NCI-H1930 (cell line): Measurements from ENCODE around the gene CELF5.
"Not testable (repeated sequence)": the region's sequence is repeated elsewhere in the genome, so short reads cannot be mapped to it uniquely, and the experiment has no call there.

ENCODE experiments used
- DNase-seq, 2 experiments: peaks; one replicate each; lab custom pipeline; 2025; lab: John Stamatoyannopoulos, UW

CELF5 gene

DNA sequence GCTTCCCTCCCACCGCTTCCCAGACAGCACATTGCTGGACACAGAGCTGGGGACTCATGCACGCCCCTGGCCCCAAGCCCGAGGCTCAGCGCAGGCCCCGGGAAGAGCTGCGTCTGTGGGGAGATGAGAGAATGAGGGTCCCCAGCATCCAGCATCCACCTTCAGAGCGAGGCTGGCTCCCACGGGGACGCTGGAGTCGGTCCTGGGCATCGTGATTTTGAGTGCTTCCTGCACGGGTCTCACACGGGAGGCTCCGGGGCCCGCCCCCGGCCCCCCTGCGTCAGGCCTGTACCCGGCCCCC lies 34.0 kb upstream of the CELF5 start:
- no peak for DNase-seq

DNA sequence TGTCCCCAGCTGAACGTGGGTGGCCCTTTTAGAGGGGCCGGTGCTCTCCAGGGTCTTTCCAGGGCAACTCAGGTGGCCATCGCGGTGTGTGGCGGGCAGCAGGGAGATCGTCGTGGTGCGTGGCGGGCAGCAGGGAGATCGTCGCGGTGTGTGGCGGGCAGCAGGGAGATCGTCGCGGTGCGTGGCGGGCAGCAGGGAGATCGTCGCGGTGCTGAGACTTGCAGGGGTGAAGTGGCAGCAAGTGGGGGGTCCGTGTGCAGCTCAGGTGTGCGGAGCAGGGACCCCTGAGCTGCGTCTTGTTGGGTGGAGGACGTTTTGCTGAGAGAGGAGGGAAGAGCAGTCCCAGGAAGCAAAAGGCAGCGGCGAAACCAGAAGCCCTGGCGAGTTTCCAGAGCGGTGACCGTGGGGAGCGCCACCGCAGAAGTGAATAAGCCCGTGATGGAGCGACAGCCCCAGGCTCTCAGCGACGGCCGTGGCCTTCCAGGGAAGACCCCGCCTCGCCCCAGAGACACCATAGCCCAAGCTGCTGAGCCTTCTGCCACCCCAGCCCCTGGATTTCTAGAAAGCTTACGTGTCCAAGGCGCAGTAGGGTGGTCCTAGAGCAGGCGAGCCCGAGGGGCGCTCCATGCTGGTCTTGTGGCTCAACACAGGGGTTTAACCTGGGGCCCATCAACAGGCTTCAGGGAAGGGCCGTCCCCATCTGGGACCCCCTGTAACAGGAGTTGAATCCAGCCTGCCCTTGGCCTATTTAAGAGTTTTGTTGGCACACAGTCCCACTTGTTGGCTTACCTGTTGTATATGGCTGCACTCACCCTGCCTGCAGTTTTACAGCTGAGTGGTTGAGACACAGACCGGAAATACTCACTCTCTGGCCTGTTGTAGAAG lies 33.3 kb upstream of the CELF5 start:
- DNase-seq: no peak

DNA sequence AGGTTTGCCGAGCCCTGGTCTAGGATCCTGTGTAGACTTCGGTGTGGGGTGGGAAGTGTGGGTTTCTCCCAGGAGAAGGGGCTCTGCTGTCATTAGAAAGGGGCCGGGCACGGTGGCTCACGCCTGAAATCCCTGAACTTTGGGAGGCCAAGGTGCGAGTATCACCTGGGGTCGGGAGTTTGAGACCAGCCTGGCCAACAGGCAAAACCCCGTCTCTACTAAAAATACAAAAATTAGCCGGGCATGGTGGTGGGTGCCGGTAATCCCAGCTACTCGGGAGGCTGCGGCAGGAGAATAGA lies 32.7 kb upstream of the CELF5 start:
- not testable (repeated sequence) for DNase-seq

DNA sequence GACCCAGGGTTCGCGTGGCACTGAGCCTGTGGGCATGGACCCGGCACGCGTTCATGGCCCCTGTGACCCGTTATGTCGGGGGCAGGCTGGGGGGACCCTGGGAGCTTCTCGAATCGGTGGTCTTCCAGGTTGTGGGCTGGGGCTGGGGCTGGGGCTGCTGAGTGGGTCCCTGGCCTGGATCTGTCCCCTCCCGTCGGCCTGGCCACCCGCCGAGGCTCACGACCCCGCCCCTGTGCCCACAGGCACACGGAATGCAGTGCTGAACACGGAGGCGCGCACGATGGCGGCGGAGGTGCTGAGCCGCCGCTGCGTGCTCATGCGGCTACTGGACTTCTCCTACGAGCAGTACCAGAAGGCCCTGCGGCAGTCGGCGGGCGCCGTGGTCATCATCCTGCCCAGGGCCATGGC lies 32.2 kb upstream of the CELF5 start:
- no peak for DNase-seq

DNA sequence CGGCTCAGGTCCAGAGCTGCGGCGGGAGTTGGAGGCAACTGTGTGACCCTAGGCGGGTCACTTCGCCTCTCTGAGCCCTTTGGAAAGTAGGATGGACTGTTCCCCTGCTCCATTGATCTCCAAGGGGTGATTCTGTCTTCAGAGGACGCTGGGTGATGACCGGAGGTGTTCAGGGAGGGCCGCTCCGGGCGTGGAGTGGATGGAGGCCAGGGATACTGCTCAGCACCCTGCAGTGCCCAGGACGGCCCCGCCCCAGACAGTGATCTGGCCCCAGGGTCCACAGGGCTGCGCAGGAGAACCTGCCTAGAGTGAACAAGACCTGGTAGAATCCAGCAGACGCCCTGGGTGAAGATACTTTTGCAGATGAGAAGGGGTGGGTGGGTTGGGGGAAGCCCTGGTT lies 31.8 kb upstream of the CELF5 start:
- no peak for DNase-seq

DNA sequence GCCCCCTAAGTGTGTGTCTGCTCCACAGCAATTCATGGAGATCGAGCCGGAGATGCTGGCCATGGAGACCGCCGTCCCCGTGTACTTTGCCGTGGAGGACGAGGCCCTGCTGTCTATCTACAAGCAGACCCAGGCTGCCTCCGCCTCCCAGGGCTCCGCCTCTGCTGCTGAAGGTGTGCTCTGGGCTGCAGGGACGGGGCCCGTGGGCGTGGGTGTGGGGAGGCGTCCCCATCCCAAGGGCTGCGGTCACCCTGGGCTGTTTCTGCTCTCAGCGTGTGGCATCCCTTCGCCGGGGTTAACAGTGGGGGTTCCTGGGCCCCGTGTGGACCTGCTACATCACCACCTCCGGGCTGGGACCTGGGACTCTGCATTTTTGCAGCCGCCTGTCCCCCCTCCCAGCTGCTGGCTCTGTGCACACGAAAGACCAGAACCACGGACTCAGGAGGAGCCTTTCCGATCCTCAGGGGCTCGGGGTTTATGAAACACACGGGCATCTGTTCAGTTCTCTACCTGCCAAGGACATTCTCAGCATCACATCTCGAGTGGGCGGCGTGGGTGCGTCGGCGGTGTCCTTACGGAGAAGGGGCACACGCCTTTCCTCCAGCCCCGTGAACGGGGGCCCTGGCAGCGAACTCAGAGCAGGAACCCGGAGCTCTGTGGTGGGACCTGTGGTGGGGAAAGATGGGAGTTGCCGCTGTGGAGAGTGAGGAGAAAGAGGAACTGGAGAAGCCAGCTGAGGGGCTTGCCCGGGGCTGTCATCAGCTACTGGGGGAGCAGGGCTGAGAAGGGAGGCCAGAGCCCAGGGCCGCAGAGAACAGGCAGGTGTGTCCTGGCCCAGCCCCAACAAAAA lies 31.0 kb upstream of the CELF5 start:
- no peak for DNase-seq

DNA sequence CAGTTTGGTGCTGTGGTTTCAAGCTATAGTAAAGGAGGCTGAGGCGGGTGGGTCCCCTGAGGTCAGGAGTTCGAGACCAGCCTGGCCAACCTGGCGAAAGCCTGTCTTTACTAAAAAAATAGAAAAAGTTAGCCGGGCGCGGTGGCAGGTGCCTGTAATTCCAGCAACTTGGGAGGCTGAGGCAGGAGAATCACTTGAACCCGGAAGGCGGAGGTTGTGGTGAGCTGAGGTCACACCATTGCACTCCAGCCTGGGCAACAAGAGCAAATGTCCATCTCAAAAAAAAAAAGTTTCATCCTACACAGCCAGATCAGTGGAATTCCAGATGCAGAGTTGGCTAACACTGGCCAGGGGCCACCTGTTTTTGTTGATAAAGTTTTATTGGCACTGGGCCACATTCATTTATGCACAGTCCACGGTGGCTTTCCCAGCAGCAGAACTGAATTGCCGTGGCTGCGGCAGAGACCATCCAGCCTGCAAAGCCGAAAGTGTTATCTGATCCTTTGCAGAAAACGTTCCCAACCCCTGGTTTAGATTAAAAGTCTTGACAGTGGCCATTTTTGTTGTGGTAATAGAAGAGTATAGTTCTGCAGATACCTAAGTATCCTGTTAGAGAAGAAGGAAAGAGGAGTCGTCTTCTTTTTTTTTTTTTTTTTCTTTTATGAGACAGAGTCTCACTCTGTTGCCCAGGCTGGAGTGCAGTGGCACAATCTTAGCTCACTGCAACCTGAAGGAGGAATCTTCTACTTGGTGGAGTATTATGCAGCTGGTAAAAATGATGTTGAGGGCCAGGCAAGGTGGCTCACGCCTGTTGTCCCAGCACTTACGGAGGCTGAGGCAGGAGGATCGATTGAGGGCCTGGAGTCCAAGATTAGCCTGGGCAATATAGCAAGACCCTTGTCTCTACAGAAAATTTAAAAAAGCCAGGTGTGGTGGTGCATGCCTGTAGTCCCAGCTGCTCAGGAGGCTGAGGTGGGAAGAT lies 30.1 kb upstream of the CELF5 start:
- DNase-seq: no peak

DNA sequence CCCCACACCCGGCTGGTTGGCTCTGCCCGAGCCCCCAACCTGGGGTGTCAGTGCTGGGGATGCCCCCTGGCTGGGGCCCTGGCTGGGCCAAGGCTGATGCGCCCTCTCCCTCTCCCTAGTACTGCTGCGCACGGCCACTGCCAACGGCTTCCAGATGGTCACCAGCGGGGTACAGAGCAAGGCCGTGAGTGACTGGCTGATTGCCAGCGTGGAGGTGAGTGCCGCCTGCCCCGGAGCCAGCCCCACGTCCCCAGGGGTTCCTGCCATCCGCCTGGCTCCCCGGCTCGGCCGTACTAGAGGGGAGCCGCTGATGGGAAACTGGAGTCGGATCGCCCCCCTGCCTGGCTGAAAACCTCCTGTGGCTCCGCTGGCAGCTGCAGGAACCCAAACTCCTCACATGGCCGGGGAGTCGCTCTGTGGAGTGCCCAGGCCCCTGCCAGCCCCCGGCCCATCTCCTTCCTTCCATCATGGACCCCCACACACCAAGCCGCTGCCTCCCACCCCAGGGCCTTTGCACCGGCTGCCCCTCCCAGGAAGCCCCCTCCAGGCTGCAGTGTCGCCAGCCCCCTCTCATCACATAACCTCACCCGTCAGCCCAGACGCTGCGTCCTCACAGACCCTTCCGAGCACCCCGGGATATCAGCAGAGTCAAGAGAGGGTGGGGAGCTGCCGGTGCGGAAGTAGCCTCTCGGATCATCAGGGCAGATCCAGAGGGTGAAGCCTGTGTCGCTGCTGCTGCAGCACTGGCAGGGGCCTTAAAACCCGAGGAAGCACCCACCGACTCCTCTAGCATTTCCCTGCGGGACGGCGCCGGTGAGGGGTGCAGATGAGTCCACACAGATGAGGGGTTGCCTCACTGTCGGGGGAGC lies 28.2 kb upstream of the CELF5 start:
- DNase-seq: no peak

DNA sequence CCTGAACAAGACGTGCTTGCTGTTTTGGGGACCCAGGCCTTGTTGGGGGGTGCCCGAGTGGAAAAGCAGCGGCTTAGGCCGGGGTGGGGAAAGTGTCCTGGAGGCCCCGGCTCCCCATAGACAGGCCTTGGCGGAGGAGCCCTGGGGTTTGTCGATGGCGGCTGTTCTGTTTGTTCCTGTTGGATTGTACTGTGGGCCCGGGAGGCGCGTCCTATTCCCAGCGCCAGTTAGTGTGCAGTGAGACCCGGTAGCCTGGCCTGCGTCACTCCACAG lies 27.6 kb upstream of the CELF5 start:
- DNase-seq: no peak

DNA sequence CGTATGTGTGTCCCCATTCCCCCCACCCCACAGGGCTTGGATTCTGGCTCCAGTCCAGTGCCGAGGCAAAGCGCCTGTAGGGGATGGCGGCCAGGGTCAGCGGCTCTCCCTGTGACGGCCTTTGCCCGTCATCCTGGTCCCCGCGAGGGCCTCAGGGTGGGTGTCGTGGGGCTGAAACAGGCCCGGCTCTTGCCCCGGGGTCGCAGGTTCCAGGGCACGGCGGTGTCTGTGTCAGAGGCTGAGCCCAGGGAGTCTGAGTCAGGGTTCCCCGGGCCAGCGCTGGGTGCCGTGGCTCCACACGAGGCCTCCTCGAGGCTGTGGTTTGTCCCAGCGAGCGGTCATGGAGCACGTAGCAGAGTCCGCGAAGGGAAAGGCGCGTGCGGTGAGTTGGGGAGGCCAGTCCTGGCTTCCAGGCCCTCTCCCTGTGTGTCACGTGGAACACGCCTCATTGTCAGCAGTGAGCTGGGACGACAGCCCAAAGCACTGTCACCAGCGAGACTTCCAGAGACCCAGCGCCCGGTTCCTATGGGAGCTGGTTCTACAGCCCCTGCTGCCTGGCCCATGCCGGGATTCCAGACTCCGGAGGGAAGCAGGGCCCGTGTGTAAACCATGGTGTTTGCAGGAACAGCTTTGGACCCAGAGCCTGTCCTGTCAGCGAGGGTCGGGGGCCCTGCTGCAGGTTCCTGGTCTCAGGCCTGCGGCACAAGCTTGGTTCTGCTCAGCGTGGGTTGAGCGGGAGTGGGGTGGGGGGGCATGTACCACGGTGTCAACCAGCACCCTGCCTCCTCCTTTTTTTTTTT lies 25.4 kb upstream of the CELF5 start:
- DNase-seq: no peak

DNA sequence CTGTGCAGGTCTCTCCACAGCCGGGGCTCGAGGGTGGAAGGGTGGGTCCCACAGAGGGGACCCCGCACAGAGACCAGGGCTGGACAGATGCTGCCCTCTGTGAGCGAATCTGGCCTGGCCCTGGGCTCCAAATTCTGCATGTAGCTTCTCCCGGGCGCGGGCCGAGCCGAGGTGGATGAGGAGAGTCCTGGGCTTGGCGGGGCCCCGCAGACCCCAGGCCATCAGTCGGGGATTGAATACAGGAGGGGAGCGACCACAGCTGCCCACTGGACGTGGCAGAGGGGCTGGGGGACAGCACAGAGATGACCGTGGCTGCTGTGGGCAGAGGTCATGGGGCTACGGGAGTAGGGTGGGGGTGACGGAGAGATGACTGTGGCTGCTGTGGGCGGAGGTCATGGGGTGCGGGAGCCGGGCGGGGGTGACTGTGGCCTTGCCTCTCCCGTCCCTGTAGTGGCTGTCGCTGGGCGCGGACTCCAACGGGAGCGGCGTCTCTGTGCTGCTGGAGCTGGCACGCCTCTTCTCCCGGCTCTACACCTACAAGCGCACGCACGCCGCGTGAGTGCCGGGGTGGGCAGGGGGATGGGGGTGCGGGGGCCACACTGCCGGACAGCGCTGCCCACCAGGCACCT lies 23.3 kb upstream of the CELF5 start:
- DNase-seq: no peak

DNA sequence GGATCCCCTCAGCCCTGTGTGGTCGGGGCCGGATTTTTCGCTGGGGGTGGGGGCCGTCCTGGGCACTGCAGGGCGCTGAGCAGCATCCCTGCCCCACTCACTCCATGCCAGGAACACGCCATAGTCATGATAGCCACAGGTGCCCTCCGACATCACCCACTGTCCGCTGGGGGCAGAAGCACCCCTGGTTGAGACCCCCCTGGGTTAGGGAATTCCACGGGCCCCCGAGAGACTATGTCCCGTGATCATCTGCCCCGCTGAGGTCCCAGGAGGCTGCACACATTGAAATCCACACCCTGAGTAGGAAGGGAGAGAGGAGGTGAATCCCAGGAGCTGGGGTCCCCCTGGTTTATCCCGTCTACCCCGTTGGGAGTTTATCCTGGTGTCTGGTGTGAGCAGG lies 22.6 kb upstream of the CELF5 start:
- no peak for DNase-seq

DNA sequence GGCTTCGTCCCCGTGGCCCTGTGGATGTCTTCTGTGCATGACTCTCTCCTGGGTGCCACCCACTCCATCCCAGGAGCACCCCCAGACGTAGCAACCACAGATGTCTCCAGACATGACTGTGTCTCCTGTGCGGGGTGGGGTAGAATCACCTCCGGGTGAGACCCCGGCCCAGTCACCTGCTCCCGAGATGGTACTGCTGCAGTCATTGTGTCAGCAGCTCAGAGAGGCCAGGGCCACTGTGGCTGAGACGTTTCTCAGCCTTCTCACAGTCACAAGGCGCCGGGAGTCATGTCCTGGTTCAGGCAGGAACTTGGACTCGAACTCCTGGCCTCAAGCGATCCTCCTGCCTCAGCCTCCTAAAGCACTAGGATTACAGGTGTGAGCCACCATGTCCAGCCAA lies 22.1 kb upstream of the CELF5 start:
- DNase-seq: no peak

DNA sequence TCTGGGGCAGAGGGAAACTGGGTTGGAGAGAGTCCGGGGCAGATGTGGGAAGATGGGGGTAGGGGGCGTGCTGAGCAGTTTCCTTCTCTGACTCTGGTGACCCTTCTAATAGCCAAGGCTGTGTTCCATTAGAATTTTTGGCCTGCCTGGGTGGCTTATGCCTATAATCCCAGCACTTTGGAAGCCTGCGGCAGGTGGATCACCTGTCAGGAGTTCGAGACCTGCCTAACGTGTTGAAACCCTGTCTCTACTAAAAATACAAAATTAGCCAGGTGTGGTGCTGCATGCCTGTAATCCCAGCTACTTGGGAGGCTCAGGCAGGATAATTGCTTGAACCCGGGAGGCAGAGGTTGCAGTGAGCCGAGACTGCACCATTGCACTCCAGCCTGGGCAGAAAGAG lies 21.6 kb upstream of the CELF5 start:
- not testable (repeated sequence) for DNase-seq

DNA sequence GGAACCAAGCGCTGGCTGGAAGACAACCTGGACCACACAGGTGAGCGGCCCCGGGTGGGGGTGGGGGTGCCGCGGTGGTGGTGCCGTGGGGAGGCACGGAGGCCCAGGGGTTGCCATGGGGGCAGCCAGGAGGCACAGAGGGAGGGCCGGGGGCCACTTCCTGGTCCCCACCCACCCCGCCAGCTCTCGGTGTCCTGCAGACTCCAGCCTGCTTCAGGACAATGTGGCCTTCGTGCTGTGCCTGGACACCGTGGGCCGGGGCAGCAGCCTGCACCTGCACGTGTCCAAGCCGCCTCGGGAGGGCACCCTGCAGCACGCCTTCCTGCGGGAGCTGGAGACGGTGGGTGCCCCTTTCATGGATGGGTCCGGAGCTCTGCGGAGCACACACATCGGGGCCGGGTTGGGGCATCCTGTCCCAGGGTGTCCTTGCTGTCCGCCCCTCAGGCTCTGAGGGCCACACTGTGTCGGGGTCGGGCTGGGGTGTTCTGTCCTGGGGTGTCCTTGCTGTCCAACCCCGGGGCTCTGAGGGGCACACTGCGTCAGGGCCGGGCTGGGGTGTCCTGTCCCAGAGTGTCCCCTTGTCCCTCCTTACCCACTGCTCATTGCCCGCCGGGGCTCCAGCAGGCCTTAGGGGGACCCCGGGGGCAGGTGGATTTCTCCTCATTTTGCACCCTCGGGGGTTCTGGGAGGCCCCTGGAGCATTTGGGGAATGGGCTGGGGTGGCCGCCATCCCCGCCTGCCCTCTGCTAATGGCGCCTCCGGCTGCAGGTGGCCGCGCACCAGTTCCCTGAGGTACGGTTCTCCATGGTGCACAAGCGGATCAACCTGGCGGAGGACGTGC lies 20.4 kb upstream of the CELF5 start:
- no peak for DNase-seq

DNA sequence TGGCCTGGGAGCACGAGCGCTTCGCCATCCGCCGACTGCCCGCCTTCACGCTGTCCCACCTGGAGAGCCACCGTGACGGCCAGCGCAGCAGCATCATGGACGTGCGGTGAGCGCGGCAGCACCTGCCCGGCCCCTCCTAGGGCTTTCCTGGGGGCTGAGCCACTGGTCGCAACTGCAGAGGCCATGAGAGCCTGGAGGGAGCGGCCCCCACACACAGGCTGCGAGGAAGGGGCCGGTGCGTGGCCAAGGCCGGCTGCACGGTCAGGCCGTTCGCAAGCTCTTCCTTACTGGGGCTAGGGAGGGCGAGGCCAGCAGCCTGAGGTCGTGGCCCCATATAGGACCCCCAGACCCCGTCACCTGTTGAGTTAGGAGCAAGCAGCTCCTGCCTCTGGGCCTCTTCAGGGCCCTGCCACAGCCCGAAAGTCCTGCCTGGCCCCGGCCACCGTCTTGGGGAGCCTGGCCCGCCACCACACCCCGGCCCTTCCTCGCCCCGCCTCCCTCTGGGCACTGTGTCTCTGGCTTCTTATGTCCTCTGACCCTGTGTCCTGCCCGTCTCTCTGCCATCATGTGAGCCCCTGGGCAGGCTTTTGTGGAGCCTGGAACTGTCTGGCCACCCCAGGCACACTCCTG lies 19.7 kb upstream of the CELF5 start:
- DNase-seq: no peak

DNA sequence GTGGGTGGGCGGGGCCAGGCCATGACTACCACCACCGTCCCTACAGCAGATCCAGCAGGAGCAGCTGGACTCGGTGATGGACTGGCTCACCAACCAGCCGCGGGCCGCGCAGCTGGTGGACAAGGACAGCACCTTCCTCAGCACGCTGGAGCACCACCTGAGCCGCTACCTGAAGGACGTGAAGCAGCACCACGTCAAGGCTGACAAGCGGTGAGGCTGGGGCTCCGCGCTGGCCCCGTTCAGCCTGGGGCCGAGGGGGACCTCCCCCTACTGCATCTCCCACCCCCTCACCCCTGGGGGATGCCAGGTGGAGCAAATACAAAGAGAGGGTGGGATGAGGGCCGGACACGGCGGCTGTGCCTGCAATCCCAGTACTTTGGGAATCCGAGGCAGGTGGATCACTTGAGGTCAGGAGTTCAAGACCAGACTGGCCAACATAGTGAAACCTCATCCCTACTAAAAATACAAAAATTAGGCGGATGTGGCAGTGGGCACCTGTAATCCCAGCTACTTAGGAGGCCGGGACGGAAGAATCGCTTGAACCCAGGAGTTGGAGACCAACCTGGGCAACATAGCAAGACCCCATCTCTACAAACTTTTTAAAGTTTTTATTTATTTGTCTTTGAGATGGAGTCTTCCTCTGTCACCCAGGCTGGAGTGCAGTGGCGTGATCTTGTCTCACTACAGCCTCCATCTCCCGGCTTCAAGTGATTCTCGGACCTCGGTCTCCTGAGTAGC lies 18.1 kb upstream of the CELF5 start:
- DNase-seq: no peak
